ENCODE measurements around the gene CDH22.

CDH22 gene

GRCh38 chr20:46135856-46136633 is 172.3 kb downstream of the CDH22 start:
- peaks cover 4% of the 10 kb centered on the region for H3K4me1 ChIP-seq (ENCODE audit: control insufficient read depth, insufficient read depth, low read length)
- no peaks in the 10 kb centered on the region for H3K9me3 ChIP-seq (ENCODE audit: control insufficient read depth, low read length)
- no peaks in the 10 kb centered on the region for H3K36me3 ChIP-seq (ENCODE audit: control insufficient read depth, insufficient read depth, low read length)
- H3K4me3 ChIP-seq (ENCODE audit: low read length): no peak overlapping the region
- no peak overlapping the region for H3K9ac ChIP-seq (ENCODE audit: low read length)
- peaks cover 28% of the 10 kb centered on the region for H3K27me3 ChIP-seq (ENCODE audit: control insufficient read depth, insufficient read depth, low read length)

- Histone ChIP-seq H3K4me3 (ENCODE audit: low read length) (no peak overlapping the region), H3K4me1 (ENCODE audit: control insufficient read depth, insufficient read depth, low read length) (peaks cover under 1% of the 10 kb centered on the region), H3K9ac (ENCODE audit: low read length) (no peak overlapping the region), H3K9me3 (ENCODE audit: control insufficient read depth, low read length) (no peaks in the 10 kb centered on the region), H3K36me3 (ENCODE audit: control insufficient read depth, insufficient read depth, low read length) (no peaks in the 10 kb centered on the region), H3K27me3 (ENCODE audit: control insufficient read depth, insufficient read depth, low read length) (peaks cover 33% of the 10 kb centered on the region)
Measured at GRCh38 chr20:46134716-46135115, 173.6 kb downstream of the CDH22 start.

GRCh38 chr20:46133886-46134654 is 174.2 kb downstream of the CDH22 start:
- H3K4me1 ChIP-seq (ENCODE audit: control insufficient read depth, insufficient read depth, low read length): no peaks in the 10 kb centered on the region
- no peaks in the 10 kb centered on the region for H3K9me3 ChIP-seq (ENCODE audit: control insufficient read depth, low read length)
- peaks cover 26% of the 10 kb centered on the region for H3K27me3 ChIP-seq (ENCODE audit: control insufficient read depth, insufficient read depth, low read length)
- no peak overlapping the region for H3K9ac ChIP-seq (ENCODE audit: low read length)
- H3K36me3 ChIP-seq (ENCODE audit: control insufficient read depth, insufficient read depth, low read length): no peaks in the 10 kb centered on the region
- no peak overlapping the region for H3K4me3 ChIP-seq (ENCODE audit: low read length)

- Histone ChIP-seq H3K36me3 (ENCODE audit: control insufficient read depth, insufficient read depth, low read length) (no peaks in the 10 kb centered on the region), H3K4me1 (ENCODE audit: control insufficient read depth, insufficient read depth, low read length) (no peaks in the 10 kb centered on the region), H3K27me3 (ENCODE audit: control insufficient read depth, insufficient read depth, low read length) (peaks cover 22% of the 10 kb centered on the region), H3K9me3 (ENCODE audit: control insufficient read depth, low read length) (no peaks in the 10 kb centered on the region), H3K4me3 (ENCODE audit: low read length) (no peak overlapping the region), H3K9ac (ENCODE audit: low read length) (no peak overlapping the region)
Measured at GRCh38 chr20:46132705-46133120, 175.6 kb downstream of the CDH22 start.

GRCh38 chr20:46131396-46131795 is 176.9 kb downstream of the CDH22 start:
- Histone ChIP-seq H3K9me3 (ENCODE audit: control insufficient read depth, low read length) (no peaks in the 10 kb centered on the region), H3K9ac (ENCODE audit: low read length) (no peak overlapping the region), H3K27me3 (ENCODE audit: control insufficient read depth, insufficient read depth, low read length) (peaks cover 22% of the 10 kb centered on the region), H3K36me3 (ENCODE audit: control insufficient read depth, insufficient read depth, low read length) (no peaks in the 10 kb centered on the region), H3K4me3 (ENCODE audit: low read length) (no peak overlapping the region), H3K4me1 (ENCODE audit: control insufficient read depth, insufficient read depth, low read length) (no peaks in the 10 kb centered on the region)

- H3K9me3 ChIP-seq (ENCODE audit: control insufficient read depth, low read length): no peaks in the 10 kb centered on the region
- H3K9ac ChIP-seq (ENCODE audit: low read length): no peak overlapping the region
- H3K4me3 ChIP-seq (ENCODE audit: low read length): no peak overlapping the region
- peaks cover 16% of the 10 kb centered on the region for H3K27me3 ChIP-seq (ENCODE audit: control insufficient read depth, insufficient read depth, low read length)
- H3K4me1 ChIP-seq (ENCODE audit: control insufficient read depth, insufficient read depth, low read length): no peaks in the 10 kb centered on the region
- H3K36me3 ChIP-seq (ENCODE audit: control insufficient read depth, insufficient read depth, low read length): no peaks in the 10 kb centered on the region
Measured at GRCh38 chr20:46130534-46130933, 177.8 kb downstream of the CDH22 start.

- Histone ChIP-seq H3K4me1 (ENCODE audit: control insufficient read depth, insufficient read depth, low read length) (no peaks in the 10 kb centered on the region), H3K4me3 (ENCODE audit: low read length) (no peak overlapping the region), H3K27me3 (ENCODE audit: control insufficient read depth, insufficient read depth, low read length) (peaks cover 16% of the 10 kb centered on the region), H3K9ac (ENCODE audit: low read length) (no peak overlapping the region), H3K36me3 (ENCODE audit: control insufficient read depth, insufficient read depth, low read length) (no peaks in the 10 kb centered on the region), H3K9me3 (ENCODE audit: control insufficient read depth, low read length) (no peaks in the 10 kb centered on the region)
Measured at GRCh38 chr20:46129955-46130481, 178.3 kb downstream of the CDH22 start.

GRCh38 chr20:46128310-46129151 is 179.8 kb downstream of the CDH22 start:
- Histone ChIP-seq H3K9ac (ENCODE audit: low read length) (no peak overlapping the region), H3K4me1 (ENCODE audit: control insufficient read depth, insufficient read depth, low read length) (no peaks in the 10 kb centered on the region), H3K27me3 (ENCODE audit: control insufficient read depth, insufficient read depth, low read length) (peaks cover 16% of the 10 kb centered on the region), H3K4me3 (ENCODE audit: low read length) (no peak overlapping the region), H3K36me3 (ENCODE audit: control insufficient read depth, insufficient read depth, low read length) (no peaks in the 10 kb centered on the region), H3K9me3 (ENCODE audit: control insufficient read depth, low read length) (no peaks in the 10 kb centered on the region)

GRCh38 chr20:46127396-46128010 is 180.8 kb downstream of the CDH22 start:
- Histone ChIP-seq H3K27me3 (ENCODE audit: control insufficient read depth, insufficient read depth, low read length) (peaks cover 16% of the 10 kb centered on the region), H3K9me3 (ENCODE audit: control insufficient read depth, low read length) (no peaks in the 10 kb centered on the region), H3K4me1 (ENCODE audit: control insufficient read depth, insufficient read depth, low read length) (no peaks in the 10 kb centered on the region), H3K36me3 (ENCODE audit: control insufficient read depth, insufficient read depth, low read length) (no peaks in the 10 kb centered on the region), H3K4me3 (ENCODE audit: low read length) (no peak overlapping the region), H3K9ac (ENCODE audit: low read length) (no peak overlapping the region)

- Histone ChIP-seq H3K27me3 (ENCODE audit: control insufficient read depth, insufficient read depth, low read length) (peaks cover 10% of the 10 kb centered on the region), H3K9ac (ENCODE audit: low read length) (no peak overlapping the region), H3K4me1 (ENCODE audit: control insufficient read depth, insufficient read depth, low read length) (no peaks in the 10 kb centered on the region), H3K36me3 (ENCODE audit: control insufficient read depth, insufficient read depth, low read length) (no peaks in the 10 kb centered on the region), H3K9me3 (ENCODE audit: control insufficient read depth, low read length) (no peaks in the 10 kb centered on the region), H3K4me3 (ENCODE audit: low read length) (no peak overlapping the region)
Measured at GRCh38 chr20:46126440-46127056, 181.8 kb downstream of the CDH22 start.
